MG63 (cell line): ENCODE results near the gene ATP1B3. TPM values are rescaled to one million over a fixed set of nuclear protein-coding genes. Genes with fewer than 3 reads are reported as not detected.
"Not testable (repeated sequence)": the region's sequence is repeated elsewhere in the genome, so short reads cannot be mapped to it uniquely, and the experiment has no call there.

Experiments used
- DNase-seq: peaks from one replicate; pipeline ENCODE4 v3.0.0-alpha.2; 2020
- H3K27me3 ChIP-seq: fragments of 250-450 bp; sonication (Bioruptor Pico); 2 replicates; pipeline ENCODE4 v1.5.1; 2020; ENCODE audit warnings: mild to moderate bottlenecking, moderate library complexity
- H3K36me3 ChIP-seq: fragments of 250-450 bp; sonication (Bioruptor Pico); 2 replicates; pipeline ENCODE4 v1.5.1; 2020; ENCODE audit warnings: mild to moderate bottlenecking, moderate library complexity
- H3K4me3 ChIP-seq: fragments of 250-450 bp; sonication (Bioruptor Pico); 2 replicates; pipeline ENCODE4 v1.5.1; 2020; ENCODE audit warnings: mild to moderate bottlenecking, moderate library complexity
- H3K9me3 ChIP-seq: fragments of 250-450 bp; sonication (Bioruptor Pico); 2 replicates; pipeline ENCODE4 v1.5.1; 2020; ENCODE audit warnings: mild to moderate bottlenecking, moderate library complexity
- total RNA-seq: library from RNA; depleted of rRNA; stranded (reverse); fragments of >200 nt; shearing (Covaris generic); gene quantifications from 2 replicates; pipeline ENCODE4 v1.2.3, GENCODE V29; 2014; ENCODE audit warnings: low replicate concordance

The ATP1B3 gene
- total RNA-seq, 1 experiment from 2014 or later: 38.5 TPM

GRCh38 chr3:141920701-141921100, 44.3 kb downstream of the ATP1B3 start:
- no peak for DNase-seq

GRCh38 chr3:141921316-141921715, 44.9 kb downstream of the ATP1B3 start:
- H3K9me3 ChIP-seq: no peaks in the 10 kb centered on the region

More at GRCh38 chr3:141920701-141921100, 44.3 kb downstream of the ATP1B3 start:
- no peaks in the 10 kb centered on the region for H3K9me3 ChIP-seq
- no peaks in the 10 kb centered on the region for H3K27me3 ChIP-seq
- H3K4me3 ChIP-seq: no peak overlapping the region
- H3K36me3 ChIP-seq: peaks cover 43% of the 10 kb centered on the region

GRCh38 chr3:141925677-141926076, 49.2 kb downstream of the ATP1B3 start:
- H3K4me3 ChIP-seq, H3K9me3 ChIP-seq, DNase-seq, H3K27me3 ChIP-seq: not testable (repeated sequence)
- H3K36me3 ChIP-seq: peaks cover 40% of the 10 kb centered on the region

More at GRCh38 chr3:141921316-141921715, 44.9 kb downstream of the ATP1B3 start:
- H3K36me3 ChIP-seq: peaks cover 39% of the 10 kb centered on the region
- no peak for DNase-seq
- no peak overlapping the region for H3K4me3 ChIP-seq
- no peaks in the 10 kb centered on the region for H3K27me3 ChIP-seq

- DNase-seq: no peak
- H3K27me3 ChIP-seq: no peaks in the 10 kb centered on the region
- no peak overlapping the region for H3K4me3 ChIP-seq
- no peaks in the 10 kb centered on the region for H3K9me3 ChIP-seq
- H3K36me3 ChIP-seq: peaks cover 33% of the 10 kb centered on the region
Measured at GRCh38 chr3:141926929-141927328, 50.5 kb downstream of the ATP1B3 start.

GRCh38 chr3:141928631-141929270, 52.3 kb downstream of the ATP1B3 start:
- Histone ChIP-seq H3K27me3 (no peaks in the 10 kb centered on the region), H3K9me3 (no peaks in the 10 kb centered on the region), H3K4me3 (no peak overlapping the region), H3K36me3 (peaks cover 22% of the 10 kb centered on the region)
- no peak for DNase-seq

GRCh38 chr3:141929341-141929995, 53.0 kb downstream of the ATP1B3 start:
- DNase-seq: no peak
- no peaks in the 10 kb centered on the region for H3K27me3 ChIP-seq

GRCh38 chr3:141930801-141931200, 54.4 kb downstream of the ATP1B3 start:
- Histone ChIP-seq H3K9me3 (no peaks in the 10 kb centered on the region), H3K27me3 (no peaks in the 10 kb centered on the region)
- no peak for DNase-seq

More at GRCh38 chr3:141929341-141929995, 53.0 kb downstream of the ATP1B3 start:
- Histone ChIP-seq H3K9me3 (no peaks in the 10 kb centered on the region), H3K4me3 (no peak overlapping the region), H3K36me3 (peaks cover 22% of the 10 kb centered on the region)

GRCh38 chr3:141933421-141934300, 57.2 kb downstream of the ATP1B3 start:
- H3K4me3 ChIP-seq: no peak overlapping the region
- peaks cover under 1% of the 10 kb centered on the region; the same call in 1 of the 2 replicates for H3K36me3 ChIP-seq
- DNase-seq: no peak
- no peaks in the 10 kb centered on the region for H3K27me3 ChIP-seq
- no peaks in the 10 kb centered on the region for H3K9me3 ChIP-seq

More at GRCh38 chr3:141930801-141931200, 54.4 kb downstream of the ATP1B3 start:
- Histone ChIP-seq H3K4me3 (no peak overlapping the region), H3K36me3 (peaks cover 16% of the 10 kb centered on the region)

- DNase-seq: no peak
- Histone ChIP-seq H3K9me3 (no peaks in the 10 kb centered on the region), H3K4me3 (no peak overlapping the region), H3K36me3 (no peaks in the 10 kb centered on the region), H3K27me3 (no peaks in the 10 kb centered on the region)
Measured at GRCh38 chr3:141934354-141934753, 57.9 kb downstream of the ATP1B3 start.

GRCh38 chr3:141938011-141938500, 61.6 kb downstream of the ATP1B3 start:
- Histone ChIP-seq H3K9me3 (no peaks in the 10 kb centered on the region), H3K27me3 (no peaks in the 10 kb centered on the region), H3K4me3 (no peak overlapping the region), H3K36me3 (no peaks in the 10 kb centered on the region)
- no peak for DNase-seq

GRCh38 chr3:141939759-141940158, 63.3 kb downstream of the ATP1B3 start:
- no peak overlapping the region for H3K4me3 ChIP-seq
- no peaks in the 10 kb centered on the region for H3K9me3 ChIP-seq
- DNase-seq: no peak
- H3K36me3 ChIP-seq: no peaks in the 10 kb centered on the region
- no peaks in the 10 kb centered on the region for H3K27me3 ChIP-seq

- H3K36me3 ChIP-seq: no peaks in the 10 kb centered on the region
- H3K27me3 ChIP-seq: no peaks in the 10 kb centered on the region
- no peak overlapping the region for H3K4me3 ChIP-seq
- peak; percentile 88 for DNase-seq
- no peaks in the 10 kb centered on the region for H3K9me3 ChIP-seq
Measured at GRCh38 chr3:141940194-141940776, 63.8 kb downstream of the ATP1B3 start.

- no peak for DNase-seq
- Histone ChIP-seq H3K27me3 (no peaks in the 10 kb centered on the region), H3K4me3 (no peak overlapping the region), H3K36me3 (no peaks in the 10 kb centered on the region), H3K9me3 (no peaks in the 10 kb centered on the region)
Measured at GRCh38 chr3:141941093-141941492, 64.7 kb downstream of the ATP1B3 start.

GRCh38 chr3:141942006-141942405, 65.6 kb downstream of the ATP1B3 start:
- H3K27me3 ChIP-seq: no peaks in the 10 kb centered on the region
- no peak for DNase-seq
- H3K36me3 ChIP-seq: no peaks in the 10 kb centered on the region

GRCh38 chr3:141945726-141946485, 69.5 kb downstream of the ATP1B3 start:
- H3K36me3 ChIP-seq: no peaks in the 10 kb centered on the region
- DNase-seq: no peak
- no peak overlapping the region for H3K4me3 ChIP-seq
- H3K9me3 ChIP-seq: no peaks in the 10 kb centered on the region
- H3K27me3 ChIP-seq: no peaks in the 10 kb centered on the region

More at GRCh38 chr3:141942006-141942405, 65.6 kb downstream of the ATP1B3 start:
- Histone ChIP-seq H3K9me3 (no peaks in the 10 kb centered on the region), H3K4me3 (no peak overlapping the region)

- no peaks in the 10 kb centered on the region for H3K36me3 ChIP-seq
- no peak for DNase-seq
- no peaks in the 10 kb centered on the region for H3K9me3 ChIP-seq
- H3K27me3 ChIP-seq: no peaks in the 10 kb centered on the region
- H3K4me3 ChIP-seq: no peak overlapping the region
Measured at GRCh38 chr3:141949399-141949798, 73.0 kb downstream of the ATP1B3 start.
